ENCODE measurements around the gene CFAP251. TPM values are rescaled to one million over a fixed set of nuclear protein-coding genes. Genes with fewer than 3 reads are reported as not detected.
"Not testable (repeated sequence)": the region's sequence is repeated elsewhere in the genome, so short reads cannot be mapped to it uniquely, and the experiment has no call there.

CFAP251 gene
- total RNA-seq (1 to 10 TPM in 7 of 10 donors, under 1 TPM in 3; 0.52 to 4.6 (median 1.9) TPM), polyA plus RNA-seq (1 to 10 TPM in 1 of 2 donors, under 1 TPM in 1; 0.66 to 1.0 TPM)
- long read RNA-seq, donor 1, partial matches to known transcripts = 0 of 1 reads
- long read RNA-seq, donor 1, other reads (novel, unspliced or antisense) = 1 of 1 reads
- long read RNA-seq, donor 2, partial matches to known transcripts = 0 of 1 reads
- long read RNA-seq, donor 2, other reads (novel, unspliced or antisense) = 1 of 1 reads
- long read RNA-seq, donor 3, partial matches to known transcripts = 0 of 2 reads
- long read RNA-seq, donor 3, other reads (novel, unspliced or antisense) = 2 of 2 reads

- 16 to 21% methylated on average over 41 of the region's 41 CpGs for WGBS, 2 donors
- peak; percentile 21 to 88 (median 67) for TF ChIP-seq CTCF (IDR thresholded peaks at IDR 0.05)
- Histone ChIP-seq H3K36me3 (peaks cover 0 to 55% (median 12%) of the 10 kb centered on the region in 9 donors), H3K4me3 (peak within 1 kb of the TSS in 9 of 10 donors; percentile 35 to 58 (median 52)), H3K27me3 (no peaks in the 10 kb centered on the region), H3K4me1 (peaks cover 0 to 17% (median 5%) of the 10 kb centered on the region in 9 donors), H3K27ac (peak within 1 kb of the TSS in 7 of 10 donors; percentile 21 to 71 (median 44)), H3K9me3 (no peaks in the 10 kb centered on the region)
- DNase-seq (peak; percentile 90 to 96), ATAC-seq (peak; percentile 90 to 98 (median 96))
- intact Hi-C loops (cut with DNase I) = loop anchor here in 7 of 10 donors (1.0 to 10.0 kb wide), 9 partner anchors 104 to 277 kb away; partner anchors contain the start of gene BCL7A (in 2 of the 7)
Measured at GRCh38 chr12:121917950-121918678, at the start of gene CFAP251. Gene CFAP251, plus strand, starts transcription at chr12:121918592. Its CDS starts 2,714 bp downstream, at chr12:121921306.

- peaks cover 0 to 17% (median 0%) of the 10 kb centered on the region in 9 donors for H3K4me1 ChIP-seq
- H3K36me3 ChIP-seq; DNase-seq; H3K27ac ChIP-seq; H3K27me3 ChIP-seq; intact Hi-C loops (cut with DNase I); ATAC-seq; H3K9me3 ChIP-seq; H3K4me3 ChIP-seq: not testable (repeated sequence)
- WGBS, 2 donors = 93 to 96% methylated on average over 8 of the region's 8 CpGs
Measured at GRCh38 chr12:121869229-121869628, 49.2 kb upstream of the CFAP251 start.

- Histone ChIP-seq H3K27me3 (no peaks in the 10 kb centered on the region), H3K9me3 (no peaks in the 10 kb centered on the region), H3K36me3 (no peaks in the 10 kb centered on the region), H3K4me3 (no peak overlapping the region), H3K4me1 (peaks cover 0 to 27% (median 0%) of the 10 kb centered on the region in 9 donors), H3K27ac (no peak overlapping the region)
- no peak for TF ChIP-seq CTCF (IDR thresholded peaks at IDR 0.05)
- 73 to 77% methylated on average over 3 of the region's 3 CpGs for WGBS, 2 donors
- intact Hi-C loops (cut with DNase I) = no loop called here
- no peak for DNase-seq
- no peak for ATAC-seq
Measured at GRCh38 chr12:121871467-121871866, 46.9 kb upstream of the CFAP251 start.

- DNase-seq (peak; percentile 9 to 25), ATAC-seq (peak in 5 of 8 donors; percentile 17 to 75 (median 31))
- H3K4me1 ChIP-seq = peaks cover 0 to 27% (median 0%) of the 10 kb centered on the region in 9 donors
- H3K27ac ChIP-seq = no peak overlapping the region
- 27 to 35% methylated on average over 5 of the region's 5 CpGs for WGBS, 2 donors
- intact Hi-C loops (cut with DNase I) = no loop called here
- no peak overlapping the region for H3K4me3 ChIP-seq
- H3K9me3 ChIP-seq = no peaks in the 10 kb centered on the region
- no peaks in the 10 kb centered on the region for H3K36me3 ChIP-seq
- no peak for TF ChIP-seq CTCF (IDR thresholded peaks at IDR 0.05)
- H3K27me3 ChIP-seq = no peaks in the 10 kb centered on the region
Measured at GRCh38 chr12:121872546-121873215, 45.7 kb upstream of the CFAP251 start.

Measured in heart right ventricle (tissue), 16 donors.